Activated T-cell treated with anti-CD3 and anti-CD28 coated beads, Interleukin-2, amount 50 U/mL, for 4 hours (primary cell): ENCODE results near the gene RAPSN. TPM values are rescaled to one million over a fixed set of nuclear protein-coding genes. Genes with fewer than 3 reads are reported as not detected.

ENCODE experiments used
- ATAC-seq, 2 donors: fragments of 200-7000 bp; cut with Tn5 transposase; one replicate each; pipeline ENCODE4 v1.10.0; 2021
- DNase-seq: peaks from one replicate; pipeline ENCODE4 v3.0.0-alpha.2; 2020
- H3K27me3 Mint-ChIP-seq: one replicate; pipeline ENCODE4 v1.8.0; 2021; ENCODE audit warnings: low read depth, mixed read lengths
- H3K36me3 Mint-ChIP-seq: one replicate; pipeline ENCODE4 v1.8.0; 2022; ENCODE audit warnings: mixed read lengths; ENCODE audit not compliant: insufficient read depth
- H3K4me1 Mint-ChIP-seq: one replicate; pipeline ENCODE4 v1.8.0; 2021; ENCODE audit warnings: low read depth, mixed read lengths
- H3K4me3 Mint-ChIP-seq: one replicate; pipeline ENCODE4 v1.8.0; 2021; ENCODE audit warnings: mild to moderate bottlenecking, moderate library complexity, mixed read lengths
- H3K9me3 Mint-ChIP-seq: one replicate; pipeline ENCODE4 v1.8.0; 2021; ENCODE audit warnings: mixed read lengths
- total RNA-seq, 3 donors: library from RNA; stranded (reverse); gene quantifications; one replicate each; pipeline ENCODE4 v1.2.1, GENCODE V29; 2021

RAPSN gene
- total RNA-seq, 3 donors from 2014 or later, result 0.46 to 0.53 (median 0.52) TPM

GRCh38 chr11:47434011-47434786 lies 14.7 kb downstream of the RAPSN start:
- ATAC-seq (no peak), DNase-seq (no peak)
- no peaks in the 10 kb centered on the region for H3K36me3 Mint-ChIP-seq
- no peaks in the 10 kb centered on the region for H3K9me3 Mint-ChIP-seq
- no peaks in the 10 kb centered on the region for H3K4me1 Mint-ChIP-seq
- H3K27me3 Mint-ChIP-seq, result no peaks in the 10 kb centered on the region
- H3K4me3 Mint-ChIP-seq, result no peak overlapping the region

- Mint-ChIP-seq H3K36me3 (no peaks in the 10 kb centered on the region), H3K4me3 (no peak overlapping the region), H3K27me3 (no peaks in the 10 kb centered on the region), H3K9me3 (no peaks in the 10 kb centered on the region), H3K4me1 (no peaks in the 10 kb centered on the region)
- no peak for DNase-seq
- ATAC-seq, result no peak
Measured at GRCh38 chr11:47433157-47433556, 15.8 kb downstream of the RAPSN start.

GRCh38 chr11:47431356-47432083 lies 17.4 kb downstream of the RAPSN start:
- no peak for DNase-seq
- Mint-ChIP-seq H3K4me1 (peaks cover 2% of the 10 kb centered on the region), H3K36me3 (no peaks in the 10 kb centered on the region), H3K27me3 (no peaks in the 10 kb centered on the region), H3K4me3 (no peak overlapping the region), H3K9me3 (no peaks in the 10 kb centered on the region)
- no peak for ATAC-seq

- Mint-ChIP-seq H3K27me3 (no peaks in the 10 kb centered on the region), H3K4me3 (no peak overlapping the region), H3K4me1 (peaks cover 7% of the 10 kb centered on the region), H3K36me3 (peaks cover 2% of the 10 kb centered on the region), H3K9me3 (no peaks in the 10 kb centered on the region)
- DNase-seq (no peak), ATAC-seq (no peak)
Measured at GRCh38 chr11:47430524-47430923, 18.4 kb downstream of the RAPSN start.

- ATAC-seq (peak; percentile 96), DNase-seq (peak; percentile 99)
- peak within 1 kb of the TSS; percentile 100 for H3K4me3 Mint-ChIP-seq
Measured at GRCh38 chr11:47426062-47426956, 22.6 kb downstream of the RAPSN start, which contains the start of gene PSMC3. Gene PSMC3, minus strand, starts transcription at chr11:47426439. Its CDS starts 160 bp downstream, at chr11:47426279.

GRCh38 chr11:47425611-47426010 lies 23.3 kb downstream of the RAPSN start:
- Mint-ChIP-seq H3K36me3 (peaks cover 27% of the 10 kb centered on the region), H3K27me3 (no peaks in the 10 kb centered on the region), H3K4me1 (peaks cover 20% of the 10 kb centered on the region), H3K9me3 (no peaks in the 10 kb centered on the region), H3K4me3 (peak overlapping the region; percentile 100)
- ATAC-seq, result no peak
- DNase-seq, result no peak

More at GRCh38 chr11:47426062-47426956, 22.6 kb downstream of the RAPSN start, which contains the start of gene PSMC3:
- H3K9me3 Mint-ChIP-seq, result no peaks in the 10 kb centered on the region
- peaks cover 25% of the 10 kb centered on the region for H3K36me3 Mint-ChIP-seq
- H3K27me3 Mint-ChIP-seq, result no peaks in the 10 kb centered on the region
- H3K4me1 Mint-ChIP-seq, result peaks cover 20% of the 10 kb centered on the region

- peaks cover 35% of the 10 kb centered on the region for H3K36me3 Mint-ChIP-seq
- ATAC-seq, result peak in 1 of 2 donors; percentile 5
Measured at GRCh38 chr11:47418454-47419259, 30.3 kb downstream of the RAPSN start.

GRCh38 chr11:47417712-47418111 lies 31.2 kb downstream of the RAPSN start:
- Mint-ChIP-seq H3K36me3 (peaks cover 33% of the 10 kb centered on the region), H3K27me3 (no peaks in the 10 kb centered on the region), H3K9me3 (no peaks in the 10 kb centered on the region), H3K4me3 (no peak overlapping the region), H3K4me1 (no peaks in the 10 kb centered on the region)
- DNase-seq, result no peak
- no peak for ATAC-seq

More at GRCh38 chr11:47418454-47419259, 30.3 kb downstream of the RAPSN start:
- no peak for DNase-seq
- H3K9me3 Mint-ChIP-seq, result no peaks in the 10 kb centered on the region
- H3K27me3 Mint-ChIP-seq, result no peaks in the 10 kb centered on the region
- H3K4me1 Mint-ChIP-seq, result no peaks in the 10 kb centered on the region
- H3K4me3 Mint-ChIP-seq, result no peak overlapping the region

GRCh38 chr11:47415949-47416472 lies 32.9 kb downstream of the RAPSN start:
- no peaks in the 10 kb centered on the region for H3K27me3 Mint-ChIP-seq
- peak in 1 of 2 donors; percentile 4 for ATAC-seq

GRCh38 chr11:47415091-47415854 lies 33.7 kb downstream of the RAPSN start:
- DNase-seq (no peak), ATAC-seq (peak; percentile 6 to 9)
- H3K4me3 Mint-ChIP-seq, result no peak overlapping the region
- H3K9me3 Mint-ChIP-seq, result no peaks in the 10 kb centered on the region
- H3K36me3 Mint-ChIP-seq, result peaks cover 25% of the 10 kb centered on the region
- peaks cover 2% of the 10 kb centered on the region for H3K4me1 Mint-ChIP-seq
- no peaks in the 10 kb centered on the region for H3K27me3 Mint-ChIP-seq

More at GRCh38 chr11:47415949-47416472, 32.9 kb downstream of the RAPSN start:
- H3K4me1 Mint-ChIP-seq, result peaks cover 2% of the 10 kb centered on the region
- DNase-seq, result no peak
- no peak overlapping the region for H3K4me3 Mint-ChIP-seq
- H3K36me3 Mint-ChIP-seq, result peaks cover 25% of the 10 kb centered on the region
- no peaks in the 10 kb centered on the region for H3K9me3 Mint-ChIP-seq

GRCh38 chr11:47414685-47415070 lies 34.3 kb downstream of the RAPSN start:
- H3K4me1 Mint-ChIP-seq, result peaks cover 2% of the 10 kb centered on the region
- DNase-seq (no peak), ATAC-seq (no peak)
- no peaks in the 10 kb centered on the region for H3K9me3 Mint-ChIP-seq
- H3K36me3 Mint-ChIP-seq, result peaks cover 20% of the 10 kb centered on the region
- H3K27me3 Mint-ChIP-seq, result no peaks in the 10 kb centered on the region
- H3K4me3 Mint-ChIP-seq, result no peak overlapping the region

- ATAC-seq (no peak), DNase-seq (no peak)
- H3K36me3 Mint-ChIP-seq, result peaks cover 16% of the 10 kb centered on the region
- H3K9me3 Mint-ChIP-seq, result no peaks in the 10 kb centered on the region
- H3K4me3 Mint-ChIP-seq, result no peak overlapping the region
- peaks cover 6% of the 10 kb centered on the region for H3K4me1 Mint-ChIP-seq
- no peaks in the 10 kb centered on the region for H3K27me3 Mint-ChIP-seq
Measured at GRCh38 chr11:47413908-47414684, 34.8 kb downstream of the RAPSN start.
